Nephron progenitor cell (in vitro differentiated cells): Measurements from ENCODE around the gene TMEM239.

Experiments used
- DNase-seq: peaks from one replicate; pipeline ENCODE4 v3.0.0; 2021
- H3K27ac Mint-ChIP-seq: 2 replicates; pipeline ENCODE4 v1.8.0; 2021; ENCODE audit warnings: mild to moderate bottlenecking, moderate library complexity, mixed read lengths
- H3K27me3 Mint-ChIP-seq: 2 replicates; pipeline ENCODE4 v1.8.0; 2021; ENCODE audit warnings: mild to moderate bottlenecking, low read depth, mixed read lengths; ENCODE audit not compliant: poor library complexity
- H3K36me3 Mint-ChIP-seq: 2 replicates; pipeline ENCODE4 v1.8.0; 2021; ENCODE audit warnings: low read depth, mixed read lengths
- H3K4me1 Mint-ChIP-seq: 2 replicates; pipeline ENCODE4 v1.8.0; 2021; ENCODE audit warnings: mixed read lengths
- H3K4me3 Mint-ChIP-seq: 2 replicates; pipeline ENCODE4 v1.8.0; 2021; ENCODE audit warnings: mild to moderate bottlenecking, moderate library complexity, mixed read lengths
- H3K9me3 Mint-ChIP-seq: 2 replicates; pipeline ENCODE4 v1.8.0; 2021; ENCODE audit warnings: mild to moderate bottlenecking, moderate library complexity, mixed read lengths
- CTCF ChIP-seq: fragments of 200-600 bp; sonication (generic); IDR thresholded peaks from 2 replicates; pipeline ENCODE4 v1.5.0; 2021; ENCODE audit warnings: antibody characterized with exemption

Gene TMEM239

GRCh38 chr20:2815242-2815900 is 793 bp upstream of the TMEM239 start:
- DNase-seq = no peak
- peaks cover 36% of the 10 kb centered on the region for H3K27me3 Mint-ChIP-seq
- TF ChIP-seq CTCF = no peak
- H3K36me3 Mint-ChIP-seq = peaks cover 17% of the 10 kb centered on the region
- peaks cover 31% of the 10 kb centered on the region for H3K4me1 Mint-ChIP-seq
- peak overlapping the region; percentile 90 for H3K27ac Mint-ChIP-seq
- H3K4me3 Mint-ChIP-seq = no peak overlapping the region
- H3K9me3 Mint-ChIP-seq = peaks cover 31% of the 10 kb centered on the region

- DNase-seq = no peak
- Mint-ChIP-seq H3K27me3 (peaks cover 35% of the 10 kb centered on the region), H3K36me3 (peaks cover 9% of the 10 kb centered on the region), H3K27ac (peak overlapping the region; percentile 86), H3K4me1 (peaks cover 39% of the 10 kb centered on the region), H3K4me3 (no peak overlapping the region), H3K9me3 (peaks cover 19% of the 10 kb centered on the region)
- TF ChIP-seq CTCF = no peak
Observed at GRCh38 chr20:2816583-2817340, 598 bp downstream of the TMEM239 start.

- Mint-ChIP-seq H3K9me3 (peaks cover 13% of the 10 kb centered on the region), H3K36me3 (peaks cover 3% of the 10 kb centered on the region), H3K27ac (no peak overlapping the region), H3K4me3 (no peak overlapping the region), H3K27me3 (peaks cover 38% of the 10 kb centered on the region), H3K4me1 (peaks cover 43% of the 10 kb centered on the region)
- TF ChIP-seq CTCF = no peak
- DNase-seq = no peak
Observed at GRCh38 chr20:2817341-2817726, 1.2 kb downstream of the TMEM239 start.

GRCh38 chr20:2817891-2818595 is 1.9 kb downstream of the TMEM239 start:
- Mint-ChIP-seq H3K27ac (no peak overlapping the region), H3K4me3 (no peak overlapping the region), H3K36me3 (no peaks in the 10 kb centered on the region), H3K4me1 (peaks cover 43% of the 10 kb centered on the region), H3K9me3 (peaks cover 7% of the 10 kb centered on the region), H3K27me3 (peaks cover 37% of the 10 kb centered on the region)
- TF ChIP-seq CTCF = no peak
- no peak for DNase-seq

GRCh38 chr20:2820084-2820895 is 4.1 kb downstream of the TMEM239 start:
- H3K4me1 Mint-ChIP-seq = peaks cover 26% of the 10 kb centered on the region
- peak overlapping the region; percentile 86 for H3K27ac Mint-ChIP-seq
- no peaks in the 10 kb centered on the region for H3K9me3 Mint-ChIP-seq
- peaks cover 30% of the 10 kb centered on the region for H3K27me3 Mint-ChIP-seq
- H3K4me3 Mint-ChIP-seq = peak overlapping the region; percentile 26
- H3K36me3 Mint-ChIP-seq = no peaks in the 10 kb centered on the region
- DNase-seq = peak; percentile 53
- no peak for TF ChIP-seq CTCF
